Right atrium auricular region (tissue), 2 donors: ENCODE data around the gene GRK2. TPM values are rescaled to one million over a fixed set of nuclear protein-coding genes. Genes with fewer than 3 reads are reported as not detected.

Experiments used
- DNase-seq: peaks from one replicate; pipeline ENCODE4 v3.0.0-alpha.2; 2019; ENCODE audit warnings: low spot score
- H3K27ac ChIP-seq, 2 donors: fragments of 200-600 bp; sonication (generic); 1 replicate in 1 of 2; 2 replicates in 1 of 2; pipeline ENCODE4 v1.5.1; 2016 to 2019
- H3K27me3 ChIP-seq, 2 donors: fragments of 200-600 bp; sonication (generic); one replicate each; pipeline versions ENCODE4 v1.5.1 to v1.6.0; 2017 to 2019
- H3K36me3 ChIP-seq: fragments of 200-600 bp; sonication (generic); one replicate; pipeline ENCODE4 v1.5.1; 2016
- H3K4me1 ChIP-seq, 2 donors: fragments of 200-600 bp; sonication (generic); one replicate each; pipeline versions ENCODE4 v1.5.1 to v1.6.0; 2017 to 2019
- H3K4me3 ChIP-seq, 2 donors: fragments of 200-600 bp; sonication (generic); 1 replicate in 1 of 2; 2 replicates in 1 of 2; pipeline ENCODE4 v1.5.1; 2017 to 2019; ENCODE audit warnings: mild to moderate bottlenecking in 1 of 2, moderate library complexity in 1 of 2
- H3K9me3 ChIP-seq, 2 donors: fragments of 200-600 bp; sonication (generic); one replicate each; pipeline ENCODE4 v1.5.1; 2019
- total RNA-seq, 2 donors: library from RNA; depleted of rRNA; stranded (reverse); fragments of >200 nt; gene quantifications; one replicate each; pipeline ENCODE4 v1.1.0, GENCODE V29; 2016
- TF ChIP-seq, protein P1 (sequence below), 2 donors: fragments of 200-600 bp; sonication (generic); IDR thresholded peaks; one replicate each; pipeline ENCODE4 v1.5.1; 2019; ENCODE audit warnings: antibody characterized with exemption in 2 of 2

Gene GRK2
- total RNA-seq, 2 donors from 2014 or later = 52.7 to 55.9 TPM

DNA sequence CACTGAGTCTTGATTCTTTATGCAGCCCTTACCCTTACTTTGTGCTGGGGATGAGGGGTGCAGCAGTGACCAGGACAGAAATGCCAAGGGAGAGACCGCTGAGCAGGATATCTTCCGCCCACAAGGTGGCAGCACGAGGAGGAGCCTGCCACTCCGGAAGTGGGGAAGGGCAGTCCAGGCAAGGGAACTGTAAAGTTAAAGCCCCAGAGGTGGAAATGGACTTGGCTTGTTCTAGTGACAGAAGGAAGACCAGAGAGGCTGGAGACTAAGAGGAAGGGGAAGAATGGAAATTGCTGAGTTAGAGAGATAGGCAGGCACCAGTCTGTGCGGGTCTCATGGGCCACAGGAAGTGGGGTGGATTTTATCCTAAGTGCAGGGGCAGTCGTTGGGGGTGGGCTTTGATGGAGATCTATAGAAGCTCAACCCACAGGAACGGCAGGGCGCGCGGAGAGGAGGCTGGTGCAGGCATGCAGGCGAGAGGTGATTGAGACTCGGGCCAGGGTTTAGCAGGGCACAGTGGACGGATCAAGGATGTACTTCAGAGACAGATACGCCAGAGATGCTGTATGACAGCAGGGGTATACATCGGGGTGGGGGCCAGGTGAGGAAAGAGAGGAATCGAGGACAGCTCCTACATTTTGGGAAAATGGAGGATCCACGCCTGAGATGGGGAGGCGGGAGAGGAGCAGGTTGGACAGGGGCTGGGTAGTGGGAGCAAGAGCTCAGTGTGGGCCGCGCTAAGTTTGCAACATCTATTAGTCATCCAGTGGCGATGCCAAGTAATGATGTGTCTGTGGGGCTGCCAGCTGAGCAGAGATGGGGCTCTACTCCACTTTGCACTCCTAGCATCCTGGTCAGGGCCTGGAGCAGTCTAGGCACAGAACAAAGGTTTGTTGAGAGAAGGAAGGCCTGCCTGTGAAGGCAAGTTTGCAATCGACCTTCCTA lies 3.3 kb upstream of the GRK2 start:
- TF ChIP-seq, protein P1, sequence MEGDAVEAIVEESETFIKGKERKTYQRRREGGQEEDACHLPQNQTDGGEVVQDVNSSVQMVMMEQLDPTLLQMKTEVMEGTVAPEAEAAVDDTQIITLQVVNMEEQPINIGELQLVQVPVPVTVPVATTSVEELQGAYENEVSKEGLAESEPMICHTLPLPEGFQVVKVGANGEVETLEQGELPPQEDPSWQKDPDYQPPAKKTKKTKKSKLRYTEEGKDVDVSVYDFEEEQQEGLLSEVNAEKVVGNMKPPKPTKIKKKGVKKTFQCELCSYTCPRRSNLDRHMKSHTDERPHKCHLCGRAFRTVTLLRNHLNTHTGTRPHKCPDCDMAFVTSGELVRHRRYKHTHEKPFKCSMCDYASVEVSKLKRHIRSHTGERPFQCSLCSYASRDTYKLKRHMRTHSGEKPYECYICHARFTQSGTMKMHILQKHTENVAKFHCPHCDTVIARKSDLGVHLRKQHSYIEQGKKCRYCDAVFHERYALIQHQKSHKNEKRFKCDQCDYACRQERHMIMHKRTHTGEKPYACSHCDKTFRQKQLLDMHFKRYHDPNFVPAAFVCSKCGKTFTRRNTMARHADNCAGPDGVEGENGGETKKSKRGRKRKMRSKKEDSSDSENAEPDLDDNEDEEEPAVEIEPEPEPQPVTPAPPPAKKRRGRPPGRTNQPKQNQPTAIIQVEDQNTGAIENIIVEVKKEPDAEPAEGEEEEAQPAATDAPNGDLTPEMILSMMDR (IDR thresholded peaks at IDR 0.05) = peak; percentile 59 to 92
- Histone ChIP-seq H3K27ac (peak overlapping the region; percentile 41 to 54), H3K27me3 (no peaks in the 10 kb centered on the region), H3K4me3 (no peak overlapping the region), H3K4me1 (peaks cover 0 to 43% of the 10 kb centered on the region in 2 donors), H3K9me3 (no peaks in the 10 kb centered on the region), H3K36me3 (peaks cover 4% of the 10 kb centered on the region)
- DNase-seq = peak; percentile 83

DNA sequence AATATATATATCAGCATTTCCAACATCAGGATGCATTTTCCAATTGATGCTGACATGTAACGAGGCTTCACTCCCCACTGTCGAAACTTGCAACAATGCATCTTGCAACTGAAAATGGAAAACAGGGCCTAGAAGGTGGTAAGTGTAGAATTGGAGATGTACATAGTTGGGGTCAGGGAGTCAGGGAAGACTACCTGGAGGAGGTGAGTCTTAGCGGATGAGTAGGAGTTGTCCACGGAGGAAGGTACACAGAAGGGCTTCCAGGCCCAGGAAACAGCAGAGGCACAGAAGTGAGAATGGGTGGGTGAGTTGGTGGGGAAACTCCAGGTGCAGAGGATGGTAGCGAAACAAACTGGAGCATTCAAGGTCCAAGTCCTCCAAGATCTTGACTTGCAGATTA lies 2.0 kb upstream of the GRK2 start:
- TF ChIP-seq, protein P1 (IDR thresholded peaks at IDR 0.05) = no peak
- Histone ChIP-seq H3K36me3 (peaks cover 4% of the 10 kb centered on the region), H3K27ac (no peak overlapping the region), H3K4me3 (no peak overlapping the region), H3K9me3 (no peaks in the 10 kb centered on the region), H3K4me1 (peaks cover 0 to 55% of the 10 kb centered on the region in 2 donors), H3K27me3 (no peaks in the 10 kb centered on the region)
- no peak for DNase-seq

DNA sequence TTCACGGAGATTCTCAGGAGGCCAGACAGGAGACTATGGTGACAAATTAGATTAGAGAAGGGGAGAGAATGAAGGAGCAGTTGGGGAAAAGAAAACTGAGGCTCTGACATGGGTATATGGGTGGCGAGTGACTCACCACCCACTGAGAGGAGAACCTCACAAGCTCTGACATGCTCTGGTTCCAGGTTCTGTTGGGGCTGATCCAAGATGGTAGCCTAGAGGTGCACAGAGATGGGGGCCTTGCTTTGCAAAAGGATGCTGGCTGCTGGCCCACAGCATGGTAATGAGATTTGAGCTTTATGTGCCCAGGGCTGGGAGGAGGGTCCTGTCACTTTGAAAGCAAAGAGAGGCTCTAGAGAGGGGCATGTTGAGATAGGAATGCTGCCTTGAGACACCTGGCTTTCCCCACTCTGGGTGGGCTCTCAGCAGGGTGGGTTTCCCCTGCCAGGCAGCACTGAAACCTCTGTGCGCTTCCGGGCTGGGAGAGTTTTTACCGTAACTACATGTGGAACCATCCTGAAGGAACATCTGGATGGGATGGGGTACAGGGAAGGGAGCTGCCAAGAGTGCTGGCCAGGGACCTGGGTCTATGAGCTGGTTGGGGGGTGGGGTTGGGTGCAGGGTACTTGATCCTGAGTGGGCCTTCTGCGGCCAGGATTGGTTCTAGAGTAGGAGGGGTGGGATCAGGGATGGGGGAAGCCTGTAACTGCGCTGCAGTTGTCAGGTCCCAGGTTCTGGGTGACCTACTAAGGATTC lies 1.2 kb upstream of the GRK2 start:
- Histone ChIP-seq H3K9me3 (no peaks in the 10 kb centered on the region), H3K4me1 (peaks cover 0 to 63% of the 10 kb centered on the region in 2 donors), H3K27me3 (no peaks in the 10 kb centered on the region), H3K27ac (no peak overlapping the region), H3K36me3 (peaks cover 4% of the 10 kb centered on the region), H3K4me3 (no peak overlapping the region)
- TF ChIP-seq, protein P1 (IDR thresholded peaks at IDR 0.05) = no peak
- no peak for DNase-seq

DNA sequence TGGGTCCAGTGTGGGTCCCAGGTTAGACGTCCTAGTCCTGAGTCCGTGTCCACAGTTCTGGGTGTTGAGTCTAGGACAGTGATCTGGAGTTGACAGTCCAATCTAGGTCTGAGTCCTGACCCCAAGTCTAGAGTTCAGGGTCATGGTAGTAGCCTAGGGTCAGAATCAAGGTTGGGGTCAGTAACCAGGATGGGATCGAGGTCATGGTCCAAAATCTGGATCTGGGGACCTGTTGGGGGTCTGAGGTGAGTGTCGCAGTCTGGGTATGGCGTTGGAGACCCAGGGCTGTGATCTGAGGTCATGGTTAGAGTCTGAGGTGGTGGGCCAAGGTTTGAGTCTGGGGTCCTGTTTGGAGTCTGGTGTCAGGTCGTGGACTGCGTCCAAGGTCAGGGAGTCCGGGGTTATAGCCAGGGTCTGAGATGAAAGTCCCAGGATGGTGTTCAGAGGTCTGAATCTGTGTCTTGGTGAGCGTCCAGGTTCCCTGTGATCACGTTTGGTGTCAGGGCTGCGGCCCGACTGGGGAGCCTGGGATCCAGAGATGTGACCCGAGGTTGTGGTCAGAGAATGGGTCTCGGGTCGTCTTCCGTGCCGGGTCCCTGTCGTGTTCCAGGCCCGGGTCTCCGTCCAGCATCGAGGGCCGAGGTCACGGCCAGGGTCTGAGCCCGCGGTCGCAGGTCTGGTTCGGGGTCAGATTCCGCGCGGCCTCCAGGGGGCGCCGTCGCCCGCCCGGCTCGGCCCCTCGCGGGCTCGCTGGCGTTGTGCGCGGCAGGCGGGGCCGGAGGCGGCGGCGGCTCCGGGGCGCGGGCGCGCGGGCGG lies 432 bp upstream of the GRK2 start:
- no peak for DNase-seq
- Histone ChIP-seq H3K36me3 (peaks cover 4% of the 10 kb centered on the region), H3K4me3 (peak overlapping the region; percentile 9 to 12), H3K27me3 (no peaks in the 10 kb centered on the region), H3K9me3 (no peaks in the 10 kb centered on the region), H3K27ac (peak overlapping the region; percentile 66 to 70), H3K4me1 (peaks cover 0 to 71% of the 10 kb centered on the region in 2 donors)
- TF ChIP-seq, protein P1 (IDR thresholded peaks at IDR 0.05) = peak; percentile 66 to 76
